ENCODE results near the gene CFAP69.
A peak's percentile ranks its signal among the peaks of the same experiment; 100 is the strongest.

The CFAP69 gene

GRCh38 chr7:90210981-90211380, 34.0 kb upstream of the CFAP69 start:
- TF ChIP-seq SNAI2 (CRISPR knock-in tag; IDR thresholded peaks at IDR 0.05) (no peak), ARNTL (CRISPR knock-in tag; IDR thresholded peaks at IDR 0.05; ENCODE audit: borderline replicate concordance, low read depth) (no peak), CSDC2 (CRISPR knock-in tag; IDR thresholded peaks at IDR 0.05) (no peak), RARB (CRISPR knock-in tag; IDR thresholded peaks at IDR 0.05) (no peak), TOX (CRISPR knock-in tag; IDR thresholded peaks at IDR 0.05; ENCODE audit: borderline replicate concordance) (no peak), PATZ1 (CRISPR knock-in tag; IDR thresholded peaks at IDR 0.05; ENCODE audit: borderline replicate concordance) (no peak), ESRRG (CRISPR knock-in tag; IDR thresholded peaks at IDR 0.05) (no peak), PPARA (CRISPR knock-in tag; IDR thresholded peaks at IDR 0.05; ENCODE audit: borderline replicate concordance) (no peak), CREB5 (CRISPR knock-in tag; IDR thresholded peaks at IDR 0.05; ENCODE audit: low read depth) (no peak), TCF4 (CRISPR knock-in tag; IDR thresholded peaks at IDR 0.05; ENCODE audit: borderline replicate concordance) (no peak), BACH2 (CRISPR knock-in tag; IDR thresholded peaks at IDR 0.05; ENCODE audit: borderline replicate concordance) (no peak), ZFP30 (CRISPR knock-in tag; IDR thresholded peaks at IDR 0.05) (no peak), POU6F1 (CRISPR knock-in tag; IDR thresholded peaks at IDR 0.05; ENCODE audit: borderline replicate concordance, low read depth) (no peak), OSR1 (CRISPR knock-in tag; IDR thresholded peaks at IDR 0.05) (no peak), ZNF8 (CRISPR knock-in tag; IDR thresholded peaks at IDR 0.05) (no peak), ZNF565 (CRISPR knock-in tag; conservative IDR thresholded peaks at IDR 0.05; ENCODE audit: low read depth) (no peak), ZC3H10 (CRISPR knock-in tag; IDR thresholded peaks at IDR 0.05) (no peak), ZNF70 (CRISPR knock-in tag; IDR thresholded peaks at IDR 0.05) (no peak), ZFP3 (CRISPR knock-in tag; IDR thresholded peaks at IDR 0.05) (no peak)
- TF ChIP-seq, protein P1, sequence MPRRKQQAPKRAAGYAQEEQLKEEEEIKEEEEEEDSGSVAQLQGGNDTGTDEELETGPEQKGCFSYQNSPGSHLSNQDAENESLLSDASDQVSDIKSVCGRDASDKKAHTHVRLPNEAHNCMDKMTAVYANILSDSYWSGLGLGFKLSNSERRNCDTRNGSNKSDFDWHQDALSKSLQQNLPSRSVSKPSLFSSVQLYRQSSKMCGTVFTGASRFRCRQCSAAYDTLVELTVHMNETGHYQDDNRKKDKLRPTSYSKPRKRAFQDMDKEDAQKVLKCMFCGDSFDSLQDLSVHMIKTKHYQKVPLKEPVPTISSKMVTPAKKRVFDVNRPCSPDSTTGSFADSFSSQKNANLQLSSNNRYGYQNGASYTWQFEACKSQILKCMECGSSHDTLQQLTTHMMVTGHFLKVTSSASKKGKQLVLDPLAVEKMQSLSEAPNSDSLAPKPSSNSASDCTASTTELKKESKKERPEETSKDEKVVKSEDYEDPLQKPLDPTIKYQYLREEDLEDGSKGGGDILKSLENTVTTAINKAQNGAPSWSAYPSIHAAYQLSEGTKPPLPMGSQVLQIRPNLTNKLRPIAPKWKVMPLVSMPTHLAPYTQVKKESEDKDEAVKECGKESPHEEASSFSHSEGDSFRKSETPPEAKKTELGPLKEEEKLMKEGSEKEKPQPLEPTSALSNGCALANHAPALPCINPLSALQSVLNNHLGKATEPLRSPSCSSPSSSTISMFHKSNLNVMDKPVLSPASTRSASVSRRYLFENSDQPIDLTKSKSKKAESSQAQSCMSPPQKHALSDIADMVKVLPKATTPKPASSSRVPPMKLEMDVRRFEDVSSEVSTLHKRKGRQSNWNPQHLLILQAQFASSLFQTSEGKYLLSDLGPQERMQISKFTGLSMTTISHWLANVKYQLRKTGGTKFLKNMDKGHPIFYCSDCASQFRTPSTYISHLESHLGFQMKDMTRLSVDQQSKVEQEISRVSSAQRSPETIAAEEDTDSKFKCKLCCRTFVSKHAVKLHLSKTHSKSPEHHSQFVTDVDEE (CRISPR knock-in tag; IDR thresholded peaks at IDR 0.05), result no peak
- peak; percentile 5 for ATAC-seq

GRCh38 chr7:90211391-90212148, 33.4 kb upstream of the CFAP69 start, which contains the start of gene STEAP2:
TSS of gene STEAP2 (plus strand) at chr7:90211740. CDS start at chr7:90225083, 13,343 bp downstream.
- TF ChIP-seq, protein P1 (CRISPR knock-in tag; IDR thresholded peaks at IDR 0.05), result peak; percentile 78; the same call in 1 of the 2 replicates
- TF ChIP-seq ZNF70 (CRISPR knock-in tag; IDR thresholded peaks at IDR 0.05) (peak; percentile 56; the same call in 1 of the 2 replicates), CREB5 (CRISPR knock-in tag; IDR thresholded peaks at IDR 0.05; ENCODE audit: low read depth) (no peak)
- peak; percentile 98 for ATAC-seq

Data from SK-N-SH treated with all-trans-retinoic acid at 6 μM for 48 hours (cell line).